GM23338 (cell line): Measurements from ENCODE around the gene UGT1A3.

Experiments
- CREB1 ChIP-seq: fragments of 250-450 bp; sonication (Bioruptor Pico); IDR thresholded peaks from 2 replicates; pipeline ENCODE4 v1.5.0; 2020; ENCODE audit warnings: low read depth, mild to moderate bottlenecking, moderate library complexity
- EZH2 ChIP-seq: fragments of 200-600 bp; sonication (generic); IDR thresholded peaks from one replicate; pipeline ENCODE4 v1.8.0; 2017; ENCODE audit warnings: antibody characterized with exemption, mild to moderate bottlenecking, low read depth; ENCODE audit not compliant: unreplicated experiment
- EZH2phosphoT487 ChIP-seq: fragments of 200-600 bp; sonication (generic); IDR thresholded peaks from one replicate; pipeline ENCODE4 v1.8.1; 2018; ENCODE audit warnings: antibody characterized with exemption; ENCODE audit not compliant: unreplicated experiment
- JUNB ChIP-seq: IDR thresholded peaks from one replicate; pipeline ENCODE4 v1.6.1; 2016; ENCODE audit warnings: antibody characterized with exemption; ENCODE audit not compliant: unreplicated experiment
- POLR2AphosphoS5 ChIP-seq: IDR thresholded peaks from 2 replicates; pipeline ENCODE4 v1.6.1; 2016; ENCODE audit warnings: antibody characterized with exemption, low read depth
- ZNF114 ChIP-seq: fragments of 250-450 bp; sonication (Bioruptor Pico); IDR thresholded peaks from 2 replicates; pipeline ENCODE4 v1.5.0; 2020; ENCODE audit warnings: mild to moderate bottlenecking, moderate library complexity
- TF ChIP-seq, protein P1 (sequence below), 2 experiments: fragments of 200-600 bp in 1 of 2; sonication (generic) in 1 of 2; conservative IDR thresholded peaks; 2 replicates each; pipeline versions ENCODE4 v1.5.1 to v1.6.1; 2016 to 2017; ENCODE audit warnings: antibody characterized with exemption in 2 of 2, low read depth in 2 of 2, mild to moderate bottlenecking in 2 of 2, moderate library complexity in 1 of 2
- TF ChIP-seq, protein P2 (sequence below): IDR thresholded peaks from one replicate; pipeline ENCODE4 v1.6.1; 2018; ENCODE audit warnings: antibody characterized with exemption; ENCODE audit not compliant: unreplicated experiment

DNA sequence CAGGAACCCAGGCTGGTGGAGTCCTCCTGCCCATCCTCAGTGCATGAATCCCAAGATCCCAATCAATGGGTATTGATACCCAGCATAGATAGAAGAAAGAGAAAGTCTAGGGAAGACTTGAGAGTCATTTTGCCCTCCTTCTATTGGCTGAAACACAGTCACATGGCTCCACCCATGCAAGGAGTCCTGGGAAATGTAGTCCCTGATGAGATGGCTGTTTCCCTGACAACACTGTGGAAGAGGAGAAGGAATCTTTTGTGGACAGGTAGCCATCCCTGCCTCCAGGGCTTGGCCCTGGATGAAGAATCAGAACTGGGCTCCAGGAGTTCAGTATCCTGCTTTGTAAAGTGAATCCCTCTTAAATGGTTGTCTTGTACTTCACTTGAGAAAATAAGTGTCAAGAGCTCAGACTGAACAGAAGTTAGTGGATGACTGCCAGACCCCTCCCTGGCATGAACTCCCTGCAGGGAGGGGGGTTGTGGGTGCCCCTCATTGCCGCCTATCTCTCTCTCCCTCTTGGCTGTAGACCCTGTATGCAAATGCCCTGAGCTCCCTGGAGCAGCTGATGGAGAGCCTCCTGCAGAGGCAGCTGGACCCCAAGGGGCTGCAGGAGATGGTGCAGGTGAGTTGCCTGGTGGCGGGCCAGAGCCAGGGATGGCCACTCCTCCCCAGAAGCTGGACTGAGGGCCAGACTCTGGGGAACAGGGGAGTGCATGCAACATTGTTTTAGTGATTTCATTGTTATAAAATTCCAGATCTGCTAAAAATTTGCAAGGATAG lies 85.4 kb downstream of the UGT1A3 start:
- TF ChIP-seq EZH2 (no peak), JUNB (no peak), CREB1 (CRISPR knock-in tag) (no peak), ZNF114 (CRISPR knock-in tag) (no peak), POLR2AphosphoS5 (no peak), EZH2phosphoT487 (no peak)
- TF ChIP-seq, protein P1, sequence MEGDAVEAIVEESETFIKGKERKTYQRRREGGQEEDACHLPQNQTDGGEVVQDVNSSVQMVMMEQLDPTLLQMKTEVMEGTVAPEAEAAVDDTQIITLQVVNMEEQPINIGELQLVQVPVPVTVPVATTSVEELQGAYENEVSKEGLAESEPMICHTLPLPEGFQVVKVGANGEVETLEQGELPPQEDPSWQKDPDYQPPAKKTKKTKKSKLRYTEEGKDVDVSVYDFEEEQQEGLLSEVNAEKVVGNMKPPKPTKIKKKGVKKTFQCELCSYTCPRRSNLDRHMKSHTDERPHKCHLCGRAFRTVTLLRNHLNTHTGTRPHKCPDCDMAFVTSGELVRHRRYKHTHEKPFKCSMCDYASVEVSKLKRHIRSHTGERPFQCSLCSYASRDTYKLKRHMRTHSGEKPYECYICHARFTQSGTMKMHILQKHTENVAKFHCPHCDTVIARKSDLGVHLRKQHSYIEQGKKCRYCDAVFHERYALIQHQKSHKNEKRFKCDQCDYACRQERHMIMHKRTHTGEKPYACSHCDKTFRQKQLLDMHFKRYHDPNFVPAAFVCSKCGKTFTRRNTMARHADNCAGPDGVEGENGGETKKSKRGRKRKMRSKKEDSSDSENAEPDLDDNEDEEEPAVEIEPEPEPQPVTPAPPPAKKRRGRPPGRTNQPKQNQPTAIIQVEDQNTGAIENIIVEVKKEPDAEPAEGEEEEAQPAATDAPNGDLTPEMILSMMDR (conservative IDR thresholded peaks at IDR 0.05; ENCODE audit: low read depth in 2 of 2) = no peak
- TF ChIP-seq, protein P2, sequence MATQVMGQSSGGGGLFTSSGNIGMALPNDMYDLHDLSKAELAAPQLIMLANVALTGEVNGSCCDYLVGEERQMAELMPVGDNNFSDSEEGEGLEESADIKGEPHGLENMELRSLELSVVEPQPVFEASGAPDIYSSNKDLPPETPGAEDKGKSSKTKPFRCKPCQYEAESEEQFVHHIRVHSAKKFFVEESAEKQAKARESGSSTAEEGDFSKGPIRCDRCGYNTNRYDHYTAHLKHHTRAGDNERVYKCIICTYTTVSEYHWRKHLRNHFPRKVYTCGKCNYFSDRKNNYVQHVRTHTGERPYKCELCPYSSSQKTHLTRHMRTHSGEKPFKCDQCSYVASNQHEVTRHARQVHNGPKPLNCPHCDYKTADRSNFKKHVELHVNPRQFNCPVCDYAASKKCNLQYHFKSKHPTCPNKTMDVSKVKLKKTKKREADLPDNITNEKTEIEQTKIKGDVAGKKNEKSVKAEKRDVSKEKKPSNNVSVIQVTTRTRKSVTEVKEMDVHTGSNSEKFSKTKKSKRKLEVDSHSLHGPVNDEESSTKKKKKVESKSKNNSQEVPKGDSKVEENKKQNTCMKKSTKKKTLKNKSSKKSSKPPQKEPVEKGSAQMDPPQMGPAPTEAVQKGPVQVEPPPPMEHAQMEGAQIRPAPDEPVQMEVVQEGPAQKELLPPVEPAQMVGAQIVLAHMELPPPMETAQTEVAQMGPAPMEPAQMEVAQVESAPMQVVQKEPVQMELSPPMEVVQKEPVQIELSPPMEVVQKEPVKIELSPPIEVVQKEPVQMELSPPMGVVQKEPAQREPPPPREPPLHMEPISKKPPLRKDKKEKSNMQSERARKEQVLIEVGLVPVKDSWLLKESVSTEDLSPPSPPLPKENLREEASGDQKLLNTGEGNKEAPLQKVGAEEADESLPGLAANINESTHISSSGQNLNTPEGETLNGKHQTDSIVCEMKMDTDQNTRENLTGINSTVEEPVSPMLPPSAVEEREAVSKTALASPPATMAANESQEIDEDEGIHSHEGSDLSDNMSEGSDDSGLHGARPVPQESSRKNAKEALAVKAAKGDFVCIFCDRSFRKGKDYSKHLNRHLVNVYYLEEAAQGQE = no peak
